ENCODE data around the gene ANKRD33B. TPM values are rescaled to one million over a fixed set of nuclear protein-coding genes. Genes with fewer than 3 reads are reported as not detected.

ANKRD33B gene
- total and polyA plus RNA-seq, 2 of the 8 experiments (the other 6 are each of a cell fraction or from before 2014, with no cell fraction given), result 6.9 to 20.6 TPM

- TF ChIP-seq KDM4A (IDR thresholded peaks at IDR 0.05; ENCODE audit: low read depth, low read length, severe bottlenecking), result no peak
- TF ChIP-seq RBBP5 (IDR thresholded peaks at IDR 0.05; ENCODE audit: borderline replicate concordance, low read depth, low read length), result no peak
- no peak for TF ChIP-seq SIX5 (IDR thresholded peaks at IDR 0.05; ENCODE audit: low read depth, low read length)
- H3K9ac ChIP-seq (replicated peaks in 1 of 4; ENCODE audit: extremely low read depth in 1 of 4, low read depth in 3 of 4, low read length in 3 of 4), result no peak overlapping the region
- POLR2A ChIA-PET (ENCODE audit: partially characterized antibody), result no interaction called here
- WGBS, 2 experiments (ENCODE audit: extremely low coverage in 1 of 2, insufficient coverage in 1 of 2, insufficient read length in 1 of 2, insufficient replicate concordance in 2 of 2, low coverage in 1 of 2, low lambda C conversion rate in 2 of 2, missing lambda C conversion rate in 1 of 2), result 88% methylated on average over 4 of the region's 4 CpGs; no CpG with 5 or more reads in 1 of the 2 experiments
- DNase-seq (ENCODE audit: low read depth in 1 of 2, low spot score in 2 of 2), result no peak
- H3K9me3 ChIP-seq (ENCODE audit: insufficient read depth in 2 of 2, low read depth in 1 of 2, low read length in 1 of 2), result no peaks in the 10 kb centered on the region
- no peak overlapping the region for H4K5ac ChIP-seq (ENCODE audit: insufficient read length, low read depth, low read length)
- H3K23ac ChIP-seq (ENCODE audit: insufficient read length), result no peak overlapping the region
- CTCF ChIA-PET (ENCODE audit: partially characterized antibody), result interaction anchor here (0.6 to 1.3 kb wide), 2 partner anchors 39 to 481 kb away, joined by 4 to 6 read pairs; no protein-coding TSS in a partner anchor
- no peak overlapping the region for H3K14ac ChIP-seq (ENCODE audit: insufficient read length)
- H2AK5ac ChIP-seq (ENCODE audit: low read depth, low read length), result no peak overlapping the region
- H3K27ac ChIP-seq (ENCODE audit: low read depth, low read length), result no peak overlapping the region
- H4K91ac ChIP-seq (replicated peaks; ENCODE audit: insufficient read length, low read length), result no peak overlapping the region
- peak overlapping the region; percentile 45; the same call in 1 of the 2 replicates for H4K8ac ChIP-seq (ENCODE audit: extremely low read depth, insufficient read depth, low read length)
- no peak overlapping the region for H3K18ac ChIP-seq (ENCODE audit: extremely low read depth, low read length)
- H3K4ac ChIP-seq (replicated peaks; ENCODE audit: insufficient read length, low read depth, low read length), result no peak overlapping the region
- no peak overlapping the region for H2AFZ ChIP-seq (ENCODE audit: low read length)
- FAIRE-seq, result no peak
- H3K4me2 ChIP-seq (ENCODE audit: insufficient read depth in 1 of 2, low read depth in 2 of 2, low read length in 2 of 2), result no peak overlapping the region
- H3K79me1 ChIP-seq (ENCODE audit: low read depth, low read length), result no peaks in the 10 kb centered on the region
- H3K56ac ChIP-seq (replicated peaks; ENCODE audit: insufficient read length, low read depth, low read length), result no peak overlapping the region
- H3K36me3 ChIP-seq (ENCODE audit: control insufficient read depth in 2 of 4, insufficient read depth in 4 of 4, low read length in 3 of 4), result no peaks in the 10 kb centered on the region
- no peak overlapping the region for H2BK5ac ChIP-seq (ENCODE audit: low read depth, low read length)
- no peaks in the 10 kb centered on the region for H3K79me2 ChIP-seq (ENCODE audit: control insufficient read depth in 1 of 2, insufficient read depth in 2 of 2, low read length in 2 of 2)
- H2BK12ac ChIP-seq (ENCODE audit: low read depth, low read length), result no peak overlapping the region
- H3K23me2 ChIP-seq (ENCODE audit: low read depth, low read length), result no peaks in the 10 kb centered on the region
- no peak overlapping the region for H3K4me3 ChIP-seq (ENCODE audit: extremely low read depth in 1 of 4, insufficient read depth in 2 of 4, low read depth in 3 of 4, low read length in 4 of 4)
- H2BK20ac ChIP-seq (ENCODE audit: low read length), result no peak overlapping the region
- no peaks in the 10 kb centered on the region; a peak in 2 of 7 replicates for H3K4me1 ChIP-seq (replicated peaks in 1 of 4; ENCODE audit: control insufficient read depth in 3 of 4, insufficient read depth in 4 of 4, low read length in 3 of 4)
- H3K27me3 ChIP-seq (replicated peaks in 1 of 4; ENCODE audit: control insufficient read depth in 3 of 4, extremely low read depth in 1 of 4, insufficient read depth in 3 of 4, low read length in 3 of 4), result peaks cover 0 to 4% (median 1%) of the 10 kb centered on the region in 4 experiments; a peak in 3 of 7 replicates
- H4K20me1 ChIP-seq (replicated peaks in 1 of 2; ENCODE audit: control insufficient read depth in 1 of 2, insufficient read depth in 2 of 2, low read length in 2 of 2), result no peaks in the 10 kb centered on the region
- H2BK120ac ChIP-seq (replicated peaks; ENCODE audit: low read depth, low read length), result no peak overlapping the region
- no peak overlapping the region for H2BK15ac ChIP-seq (ENCODE audit: low read length)
Observed at GRCh38 chr5:10537624-10538023, 26.2 kb upstream of the ANKRD33B start.
